Measurements from ENCODE around the gene PAX8. TPM values are rescaled to one million over a fixed set of nuclear protein-coding genes. Genes with fewer than 3 reads are reported as not detected.

PAX8 gene
- total and polyA plus RNA-seq, 2 experiments from 2014 or later, result 5.8 to 13.1 TPM

GRCh38 chr2:113248997-113249770, 29.5 kb downstream of the PAX8 start:
- Histone ChIP-seq H3K9ac (no peak overlapping the region), H3K27ac (no peak overlapping the region), H3F3A (ENCODE audit: insufficient read depth) (0 out of 2 replicates have a peak, but pooled peaks cover 4% of the 10 kb centered on the region), H3K9me3 (ENCODE audit: low read depth) (no peaks in the 10 kb centered on the region), H3K79me2 (ENCODE audit: insufficient read depth) (peaks cover 40% of the 10 kb centered on the region; the same call in 1 of the 2 replicates), H3K36me3 (ENCODE audit: low read depth) (no peaks in the 10 kb centered on the region), H3K9me2 (ENCODE audit: insufficient read depth) (no peaks in the 10 kb centered on the region), H2AFZ (peak overlapping the region; percentile 47), H3K4me1 (ENCODE audit: insufficient read depth) (peaks cover 10% of the 10 kb centered on the region; the same call in 1 of the 2 replicates), H3K4me3 (no peak overlapping the region), H3K4me2 (ENCODE audit: unreplicated experiment) (no peak overlapping the region), H3K27me3 (replicated peaks; ENCODE audit: insufficient read depth) (no peaks in the 10 kb centered on the region), H4K20me1 (ENCODE audit: insufficient read depth) (no peaks in the 10 kb centered on the region)
- in situ Hi-C loops (cut with MboI), result no loop called here
- peak; percentile 80 for DNase-seq
- TF ChIP-seq EZH2 (IDR thresholded peaks at IDR 0.05; ENCODE audit: insufficient read depth, poor library complexity, severe bottlenecking), result no peak
- no peak for TF ChIP-seq EZH2phosphoT487 (IDR thresholded peaks at IDR 0.05; ENCODE audit: insufficient read depth, low read depth)
- WGBS, 2 experiments (ENCODE audit: low coverage in 1 of 2, low lambda C conversion rate in 2 of 2, missing lambda C conversion rate in 2 of 2), result 37 to 39% methylated on average over 10 of the region's 10 CpGs

DNA sequence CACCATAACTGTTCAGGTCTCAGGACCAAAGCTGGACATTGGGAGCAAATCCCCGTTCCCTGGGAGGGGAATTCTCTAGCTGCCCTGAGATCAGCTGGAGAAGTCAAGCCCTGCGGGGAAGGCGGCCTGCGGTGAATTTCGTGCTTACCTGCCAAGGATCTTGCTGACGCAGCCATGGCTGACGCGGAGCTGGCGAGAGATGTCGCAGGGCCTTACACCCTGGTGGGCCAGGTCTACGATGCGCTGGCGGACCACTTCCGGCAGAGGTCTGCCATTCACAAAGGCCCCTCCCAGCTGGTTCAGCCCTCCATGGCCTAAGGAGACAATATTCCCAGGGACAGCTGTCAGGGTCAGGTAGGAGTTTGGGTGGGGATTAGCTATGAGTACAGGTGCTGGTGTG, 32.1 kb downstream of the PAX8 start:
- no peak overlapping the region for H2AFZ ChIP-seq
- 89 to 91% methylated on average over 14 of the region's 14 CpGs for WGBS, 2 experiments (ENCODE audit: low coverage in 1 of 2, low lambda C conversion rate in 2 of 2, missing lambda C conversion rate in 2 of 2)
- TF ChIP-seq EZH2 (IDR thresholded peaks at IDR 0.05; ENCODE audit: insufficient read depth, poor library complexity, severe bottlenecking) (no peak), EZH2phosphoT487 (IDR thresholded peaks at IDR 0.05; ENCODE audit: insufficient read depth, low read depth) (no peak)
- no peak overlapping the region for H3K4me3 ChIP-seq
- H3K4me2 ChIP-seq (ENCODE audit: unreplicated experiment), result no peak overlapping the region
- no peaks in the 10 kb centered on the region for H4K20me1 ChIP-seq (ENCODE audit: insufficient read depth)
- peaks cover 14% of the 10 kb centered on the region for H3K4me1 ChIP-seq (ENCODE audit: insufficient read depth)
- in situ Hi-C loops (cut with MboI), result no loop called here
- H3K36me3 ChIP-seq (ENCODE audit: low read depth), result no peaks in the 10 kb centered on the region; the same call in 1 of the 2 replicates
- H3K9ac ChIP-seq, result no peak overlapping the region
- no peaks in the 10 kb centered on the region for H3K27me3 ChIP-seq (replicated peaks; ENCODE audit: insufficient read depth)
- no peak for DNase-seq
- peaks cover 61% of the 10 kb centered on the region for H3K79me2 ChIP-seq (ENCODE audit: insufficient read depth)
- H3K9me2 ChIP-seq (ENCODE audit: insufficient read depth), result no peaks in the 10 kb centered on the region
- no peaks in the 10 kb centered on the region for H3K9me3 ChIP-seq (ENCODE audit: low read depth)
- H3F3A ChIP-seq (ENCODE audit: insufficient read depth), result 0 out of 2 replicates have a peak, but pooled peaks cover 7% of the 10 kb centered on the region
- no peak overlapping the region for H3K27ac ChIP-seq

DNA sequence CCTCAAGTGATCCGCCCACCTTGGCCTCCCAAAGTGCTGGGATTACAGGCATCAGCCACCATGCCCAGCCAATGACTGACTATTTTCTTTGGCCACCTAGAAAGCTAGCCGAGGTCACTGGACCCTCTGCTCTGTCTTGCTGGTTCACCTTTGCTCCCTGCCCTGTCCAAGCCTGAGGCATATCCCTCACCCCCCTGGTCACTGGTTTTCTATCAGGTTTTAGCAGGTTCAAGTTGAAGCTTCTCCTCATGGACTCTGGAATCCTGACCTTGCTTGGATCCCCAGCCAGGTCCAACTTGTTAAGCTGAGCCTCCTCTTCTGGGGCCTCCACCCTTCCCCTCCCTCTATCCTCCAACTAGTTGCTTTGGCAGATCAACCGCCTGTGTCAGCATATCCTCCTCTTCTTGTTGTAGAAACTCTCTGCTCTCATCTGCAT, 33.4 kb downstream of the PAX8 start:
- in situ Hi-C loops (cut with MboI), result no loop called here
- no peak overlapping the region for H3K27ac ChIP-seq
- 65 to 78% methylated on average over 3 of the region's 3 CpGs for WGBS, 2 experiments (ENCODE audit: low coverage in 1 of 2, low lambda C conversion rate in 2 of 2, missing lambda C conversion rate in 2 of 2)

DNA sequence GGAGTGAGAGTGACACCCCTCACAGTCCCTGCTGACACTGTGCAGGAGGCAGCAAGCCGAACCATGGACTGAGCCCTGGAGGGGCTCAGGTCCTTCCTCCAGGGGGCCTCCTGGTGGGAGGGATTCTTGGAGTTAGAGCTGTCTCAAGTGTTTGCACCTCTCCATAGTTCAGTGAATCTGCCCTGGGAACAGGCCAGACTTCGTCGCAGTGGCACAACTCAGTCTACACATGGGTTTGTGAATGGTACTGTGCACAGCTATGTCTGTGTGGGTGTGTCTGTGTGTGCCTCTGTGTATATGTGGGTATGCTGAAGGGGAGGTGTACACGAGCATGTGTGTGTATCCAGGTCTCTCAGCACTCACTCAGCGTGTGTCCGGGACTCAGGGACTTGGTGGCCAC, 36.4 kb downstream of the PAX8 start:
- peaks cover 42% of the 10 kb centered on the region for H3K4me1 ChIP-seq (ENCODE audit: insufficient read depth)
- H3K4me2 ChIP-seq (ENCODE audit: unreplicated experiment), result no peak overlapping the region
- no peaks in the 10 kb centered on the region for H3K9me3 ChIP-seq (ENCODE audit: low read depth)
- H3F3A ChIP-seq (ENCODE audit: insufficient read depth), result peaks cover 38% of the 10 kb centered on the region
- no peak overlapping the region for H3K4me3 ChIP-seq
- peak overlapping the region; percentile 94 for H3K27ac ChIP-seq
- TF ChIP-seq EZH2 (IDR thresholded peaks at IDR 0.05; ENCODE audit: insufficient read depth, poor library complexity, severe bottlenecking) (no peak), EZH2phosphoT487 (IDR thresholded peaks at IDR 0.05; ENCODE audit: insufficient read depth, low read depth) (no peak)
- no peak overlapping the region for H2AFZ ChIP-seq
- H3K9ac ChIP-seq, result no peak overlapping the region
- no peaks in the 10 kb centered on the region for H4K20me1 ChIP-seq (ENCODE audit: insufficient read depth)
- in situ Hi-C loops (cut with MboI), result no loop called here
- DNase-seq, result no peak
- no peaks in the 10 kb centered on the region; the same call in 1 of the 2 replicates for H3K36me3 ChIP-seq (ENCODE audit: low read depth)
- no peaks in the 10 kb centered on the region for H3K27me3 ChIP-seq (replicated peaks; ENCODE audit: insufficient read depth)
- WGBS, 2 experiments (ENCODE audit: low coverage in 1 of 2, low lambda C conversion rate in 2 of 2, missing lambda C conversion rate in 2 of 2), result 92 to 100% methylated on average over 6 of the region's 6 CpGs
- H3K9me2 ChIP-seq (ENCODE audit: insufficient read depth), result no peaks in the 10 kb centered on the region
- peaks cover 62% of the 10 kb centered on the region for H3K79me2 ChIP-seq (ENCODE audit: insufficient read depth)

More for the DNA sequence above, 33.4 kb downstream of the PAX8 start:
- TF ChIP-seq EZH2phosphoT487 (IDR thresholded peaks at IDR 0.05; ENCODE audit: insufficient read depth, low read depth), result no peak
- no peak for TF ChIP-seq EZH2 (IDR thresholded peaks at IDR 0.05; ENCODE audit: insufficient read depth, poor library complexity, severe bottlenecking)
- Histone ChIP-seq H3K4me2 (ENCODE audit: unreplicated experiment) (no peak overlapping the region), H3F3A (ENCODE audit: insufficient read depth) (peaks cover 16% of the 10 kb centered on the region), H3K9me3 (ENCODE audit: low read depth) (no peaks in the 10 kb centered on the region), H3K36me3 (ENCODE audit: low read depth) (no peaks in the 10 kb centered on the region; the same call in 1 of the 2 replicates), H3K9ac (no peak overlapping the region), H3K27me3 (replicated peaks; ENCODE audit: insufficient read depth) (no peaks in the 10 kb centered on the region), H3K4me1 (ENCODE audit: insufficient read depth) (peaks cover 19% of the 10 kb centered on the region), H3K9me2 (ENCODE audit: insufficient read depth) (no peaks in the 10 kb centered on the region), H3K79me2 (ENCODE audit: insufficient read depth) (peaks cover 55% of the 10 kb centered on the region), H3K4me3 (no peak overlapping the region), H2AFZ (no peak overlapping the region), H4K20me1 (ENCODE audit: insufficient read depth) (no peaks in the 10 kb centered on the region)
- no peak for DNase-seq

All from GM23248 (cell line).